Fibroblast of skin of left biceps (primary cell): ENCODE results near the gene CRTC2.
"Not testable (repeated sequence)": the region's sequence is repeated elsewhere in the genome, so short reads cannot be mapped to it uniquely, and the experiment has no call there.

Experiments
- DNase-seq, 2 experiments: peaks; one replicate each; pipeline ENCODE4 v3.0.0-alpha.2; 2013; ENCODE audit warnings: low read depth in 2 of 2

CRTC2 gene

DNA sequence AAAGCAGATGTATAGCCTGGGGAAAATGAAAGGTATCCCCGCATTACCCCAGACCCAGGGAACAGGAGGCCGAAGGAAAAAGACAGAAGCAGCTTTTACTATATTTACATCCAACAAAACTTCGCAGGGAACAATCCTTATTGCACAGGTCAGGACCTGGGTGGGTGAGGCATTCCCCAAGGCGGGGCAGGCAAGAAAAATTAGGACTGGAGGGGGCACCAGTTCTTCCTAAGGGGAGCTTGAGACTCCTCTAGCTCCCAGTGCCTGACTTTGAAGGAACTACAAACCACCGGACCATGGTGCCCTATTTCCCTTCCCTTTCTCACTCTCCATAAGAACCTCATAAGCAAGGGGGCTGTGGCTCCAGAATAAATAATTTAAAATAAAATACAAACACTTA is 29.0 kb downstream of the CRTC2 start:
- no peak for DNase-seq

DNA sequence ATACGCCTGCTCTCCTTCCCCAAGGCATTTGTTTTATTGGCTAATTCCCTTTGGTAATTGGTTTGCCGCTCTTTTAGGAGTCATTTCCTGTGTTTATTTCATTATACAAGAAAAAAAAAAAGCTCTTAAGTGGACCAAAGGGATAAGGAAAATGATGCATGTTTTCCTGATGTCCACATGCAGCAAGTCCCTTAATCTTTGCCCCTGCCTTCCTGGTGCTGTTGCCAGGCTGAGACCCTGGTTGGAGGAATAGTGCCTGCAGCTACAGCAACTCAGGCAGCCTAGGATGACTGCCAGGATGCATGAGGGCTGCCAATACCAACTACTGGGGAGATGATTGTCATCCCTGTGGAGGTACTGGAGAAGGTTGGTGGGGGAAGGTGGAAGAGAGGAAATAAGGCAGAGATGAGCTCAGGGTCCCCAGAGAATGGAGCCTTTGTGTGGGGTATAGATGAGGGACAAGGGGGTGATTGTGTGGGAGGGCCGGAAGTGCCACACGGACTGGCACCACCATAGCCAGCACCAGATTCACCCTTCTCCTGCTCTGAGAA is 29.5 kb downstream of the CRTC2 start:
- no peak for DNase-seq

DNA sequence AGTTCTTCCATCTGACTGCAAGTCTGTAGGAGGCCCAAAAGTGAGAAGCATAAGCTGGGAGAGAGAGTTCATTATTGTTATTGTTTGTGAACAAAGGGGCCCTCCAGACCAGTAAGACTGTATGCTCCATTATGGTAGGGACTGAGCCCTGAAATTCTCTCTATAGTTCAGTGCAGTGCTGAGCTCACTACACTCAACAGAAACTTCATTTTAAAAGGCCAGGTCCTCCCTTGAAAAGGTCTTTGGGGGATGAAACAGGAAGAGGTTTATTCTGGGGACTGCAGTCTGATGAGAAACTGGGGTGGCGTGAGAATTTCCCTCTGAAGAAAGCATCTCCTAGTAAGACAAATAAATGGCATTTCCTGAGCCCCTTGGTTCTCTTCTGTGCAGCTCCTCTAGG is 30.2 kb downstream of the CRTC2 start:
- DNase-seq = no peak

GRCh38 chr1:153926405-153926804 is 32.0 kb downstream of the CRTC2 start:
- no peak for DNase-seq

DNA sequence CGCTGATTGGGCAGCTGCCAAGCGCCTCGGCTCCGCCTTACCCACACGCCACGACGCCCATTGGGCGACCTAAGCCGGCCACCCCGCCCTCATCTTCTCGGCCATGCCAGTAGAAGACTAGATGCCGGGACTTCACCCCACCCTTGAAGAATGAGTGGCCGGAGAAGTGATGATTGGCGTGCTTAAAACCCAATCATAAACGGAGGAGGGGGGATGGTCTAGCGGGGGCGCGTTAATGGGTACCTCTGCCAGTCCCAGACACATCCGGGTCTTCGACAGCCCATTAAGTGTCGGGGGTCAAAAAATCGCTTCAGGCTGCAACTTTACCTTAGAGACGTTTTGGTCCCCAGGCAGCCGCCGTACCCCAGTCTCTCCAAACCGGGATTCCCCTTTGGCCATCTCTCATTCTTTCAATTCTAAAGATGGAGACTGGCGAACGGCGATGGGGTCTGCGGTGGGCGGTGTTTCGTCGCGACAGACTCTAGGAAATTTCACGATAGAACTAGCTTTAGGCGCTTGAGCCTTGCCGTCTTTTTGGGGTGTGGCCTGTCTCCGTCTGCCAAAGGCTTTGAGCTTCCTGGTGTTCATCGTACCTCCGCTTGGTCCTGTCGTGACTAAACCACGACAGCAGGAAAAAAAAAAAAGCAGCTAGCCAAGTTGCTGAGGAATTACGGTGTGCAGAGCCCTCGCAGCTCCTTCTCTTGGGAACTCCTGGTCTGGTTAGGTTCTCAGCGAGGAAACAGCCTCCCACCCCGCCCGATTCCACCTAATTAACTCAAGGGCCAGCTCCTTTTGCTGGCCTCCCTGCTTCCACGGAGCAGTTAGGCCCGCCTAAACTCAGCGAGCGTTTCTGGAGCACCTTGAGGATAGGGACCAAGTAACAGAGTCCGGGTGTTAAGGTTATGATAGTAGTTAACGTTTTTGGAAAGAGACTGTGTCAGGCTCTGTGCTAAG is 35.2 kb downstream of the CRTC2 start, which contains the start of gene GATAD2B:
TSS of gene GATAD2B (minus strand) at position 1 of the 954 bp plus-strand sequence. CDS start 94,625 bp downstream, outside the sequence.
- peak; percentile 100 for DNase-seq

GRCh38 chr1:153922076-153922971 is 36.1 kb downstream of the CRTC2 start:
- DNase-seq = no peak

DNA sequence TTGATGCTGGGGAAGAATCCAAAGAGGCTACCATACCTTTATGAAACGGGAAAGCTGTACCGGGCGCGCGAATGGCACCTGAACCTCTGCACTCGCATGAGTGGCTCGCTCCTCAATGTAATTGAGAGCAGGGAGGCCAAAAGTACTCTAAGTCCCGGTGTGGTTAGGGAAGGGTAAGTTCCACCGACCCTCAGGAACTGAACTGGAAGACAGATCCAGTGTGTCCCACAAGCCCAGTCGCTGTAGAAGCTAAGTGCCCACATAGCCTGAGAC is 36.7 kb downstream of the CRTC2 start:
- DNase-seq = no peak

GRCh38 chr1:153921080-153921802 is 37.2 kb downstream of the CRTC2 start:
- no peak for DNase-seq

- DNase-seq = peak in 1 of 2 experiments; percentile 16
Measured at GRCh38 chr1:153919876-153920852, 38.2 kb downstream of the CRTC2 start.

DNA sequence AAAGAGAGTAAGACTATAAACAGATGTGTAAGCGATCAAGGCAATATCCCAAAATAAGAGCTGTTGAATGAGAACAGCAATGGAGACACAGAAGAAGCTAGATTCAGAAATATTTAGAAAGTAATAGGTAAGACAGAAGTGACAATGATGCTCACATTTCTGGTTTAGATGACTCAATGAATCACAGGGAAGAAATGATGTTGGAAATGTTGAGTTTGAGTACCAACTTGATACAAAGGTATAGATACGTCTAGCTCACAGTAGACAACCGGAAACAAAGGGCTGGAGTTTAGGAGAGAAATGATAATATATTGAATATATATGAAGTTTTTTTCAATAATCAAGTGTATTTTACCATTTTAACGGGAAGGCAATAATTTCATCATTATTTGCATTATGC is 42.1 kb downstream of the CRTC2 start:
- DNase-seq = no peak

DNA sequence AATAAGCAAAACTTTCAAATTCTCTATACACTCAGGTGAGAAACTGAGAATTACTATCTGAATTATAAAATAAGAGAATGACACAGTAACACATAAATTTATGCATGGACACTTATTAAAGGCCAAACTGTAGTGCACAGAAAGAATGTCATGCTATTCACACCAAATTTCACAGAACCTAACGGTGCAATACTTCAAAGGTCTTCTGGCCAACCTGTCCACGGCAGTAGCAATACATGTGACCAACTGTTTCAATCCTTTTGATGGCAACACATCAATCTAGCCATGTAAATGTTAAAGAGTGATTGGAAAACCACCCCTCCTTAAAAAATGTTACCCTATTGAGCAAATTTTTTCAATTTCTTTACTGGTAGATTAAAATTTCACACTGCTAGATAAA is 46.1 kb downstream of the CRTC2 start:
- no peak for DNase-seq

- not testable (repeated sequence) for DNase-seq
Measured at GRCh38 chr1:153910560-153910959, 47.9 kb downstream of the CRTC2 start.

GRCh38 chr1:153908071-153908470 is 50.3 kb downstream of the CRTC2 start:
- no peak for DNase-seq

- no peak for DNase-seq
Measured at GRCh38 chr1:153907134-153907533, 51.3 kb downstream of the CRTC2 start.

GRCh38 chr1:153906396-153906795 is 52.0 kb downstream of the CRTC2 start:
- no peak for DNase-seq

DNA sequence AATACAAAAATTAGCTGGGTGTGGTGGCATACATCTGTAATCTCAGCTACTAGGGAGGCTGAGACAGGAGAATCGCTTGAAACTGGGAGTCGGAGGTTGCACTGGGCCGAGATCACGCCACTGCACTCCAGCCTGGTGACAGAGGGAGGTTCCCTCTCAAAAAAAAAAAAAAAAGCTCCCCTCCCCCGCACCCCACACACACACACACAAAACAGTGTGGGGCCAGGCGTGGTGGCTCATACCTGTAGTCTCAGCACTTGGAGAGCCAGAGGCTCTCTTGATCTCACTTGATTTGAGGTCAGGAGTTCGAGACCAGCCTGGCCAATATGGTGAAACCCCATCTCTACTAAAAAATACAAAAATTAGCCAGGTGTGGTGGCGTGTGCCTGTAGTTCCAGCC is 52.5 kb downstream of the CRTC2 start:
- not testable (repeated sequence) for DNase-seq

GRCh38 chr1:153903841-153904455 is 54.5 kb downstream of the CRTC2 start:
- DNase-seq = no peak

DNA sequence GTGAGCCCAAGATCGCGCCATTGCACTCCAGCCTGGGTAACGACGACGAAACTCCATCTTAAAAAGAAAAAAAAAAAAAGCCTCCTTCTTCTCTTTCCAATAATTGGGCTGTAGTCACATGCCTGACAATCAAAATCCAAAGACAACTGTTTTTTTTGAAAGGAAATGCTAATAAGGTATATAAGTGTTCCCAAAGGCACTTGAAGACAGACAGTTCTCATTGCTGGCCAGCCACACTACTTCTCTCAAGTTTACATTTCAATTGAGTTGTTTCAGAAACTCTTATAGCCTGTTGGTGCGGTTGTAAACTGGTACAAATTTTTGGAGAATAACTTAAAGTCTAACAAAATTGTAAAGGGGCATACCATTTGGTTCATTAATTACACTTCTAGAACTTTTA is 58.9 kb downstream of the CRTC2 start:
- DNase-seq = no peak
